ENCODE measurements around the gene LRRC4C. TPM values are rescaled to one million over a fixed set of nuclear protein-coding genes. Genes with fewer than 3 reads are reported as not detected.

The LRRC4C gene
- total RNA-seq, 1 experiment from 2014 or later: 0.72 TPM

DNA sequence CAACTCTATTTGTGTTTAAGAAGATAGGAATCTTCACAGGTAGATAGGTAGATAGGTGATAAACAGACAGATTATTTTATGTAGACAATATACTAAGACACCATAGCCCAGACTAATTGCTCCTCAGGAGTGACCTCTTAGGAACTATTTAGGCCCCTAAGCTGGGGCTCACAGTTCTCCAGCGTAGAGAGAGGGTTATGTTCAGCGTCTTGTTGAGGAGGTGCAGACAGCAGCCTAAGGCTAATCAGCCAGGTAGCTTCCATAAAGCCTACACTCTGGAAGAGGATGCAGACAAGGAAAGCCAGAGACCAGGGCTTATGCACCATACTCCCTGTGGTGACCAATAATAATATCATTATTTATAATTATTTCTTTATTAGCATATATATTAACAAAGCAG lies 705.2 kb downstream of the LRRC4C start:
- Mint-ChIP-seq H3K27ac (no peak overlapping the region), H3K36me3 (no peaks in the 10 kb centered on the region), H3K9me3 (peaks cover 20% of the 10 kb centered on the region), H3K4me3 (no peak overlapping the region), H3K27me3 (ENCODE audit: low read depth) (no peaks in the 10 kb centered on the region), H3K4me1 (no peaks in the 10 kb centered on the region)
- ChIA-PET CTCF (no interaction called here), POLR2A (interaction anchor here (0.9 kb wide), 1 partner anchor 11 kb away, joined by 3 read pairs; no protein-coding TSS in a partner anchor)
- no peak for TF ChIP-seq FOXJ3 (CRISPR knock-in tag; IDR thresholded peaks at IDR 0.05; ENCODE audit: borderline replicate concordance)
- TF ChIP-seq, protein P1, sequence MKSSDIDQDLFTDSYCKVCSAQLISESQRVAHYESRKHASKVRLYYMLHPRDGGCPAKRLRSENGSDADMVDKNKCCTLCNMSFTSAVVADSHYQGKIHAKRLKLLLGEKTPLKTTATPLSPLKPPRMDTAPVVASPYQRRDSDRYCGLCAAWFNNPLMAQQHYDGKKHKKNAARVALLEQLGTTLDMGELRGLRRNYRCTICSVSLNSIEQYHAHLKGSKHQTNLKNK (CRISPR knock-in tag; IDR thresholded peaks at IDR 0.05): no peak
- TF ChIP-seq, protein P2, sequence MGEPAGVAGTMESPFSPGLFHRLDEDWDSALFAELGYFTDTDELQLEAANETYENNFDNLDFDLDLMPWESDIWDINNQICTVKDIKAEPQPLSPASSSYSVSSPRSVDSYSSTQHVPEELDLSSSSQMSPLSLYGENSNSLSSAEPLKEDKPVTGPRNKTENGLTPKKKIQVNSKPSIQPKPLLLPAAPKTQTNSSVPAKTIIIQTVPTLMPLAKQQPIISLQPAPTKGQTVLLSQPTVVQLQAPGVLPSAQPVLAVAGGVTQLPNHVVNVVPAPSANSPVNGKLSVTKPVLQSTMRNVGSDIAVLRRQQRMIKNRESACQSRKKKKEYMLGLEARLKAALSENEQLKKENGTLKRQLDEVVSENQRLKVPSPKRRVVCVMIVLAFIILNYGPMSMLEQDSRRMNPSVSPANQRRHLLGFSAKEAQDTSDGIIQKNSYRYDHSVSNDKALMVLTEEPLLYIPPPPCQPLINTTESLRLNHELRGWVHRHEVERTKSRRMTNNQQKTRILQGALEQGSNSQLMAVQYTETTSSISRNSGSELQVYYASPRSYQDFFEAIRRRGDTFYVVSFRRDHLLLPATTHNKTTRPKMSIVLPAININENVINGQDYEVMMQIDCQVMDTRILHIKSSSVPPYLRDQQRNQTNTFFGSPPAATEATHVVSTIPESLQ (CRISPR knock-in tag; IDR thresholded peaks at IDR 0.05): no peak
- TF ChIP-seq, protein P3, sequence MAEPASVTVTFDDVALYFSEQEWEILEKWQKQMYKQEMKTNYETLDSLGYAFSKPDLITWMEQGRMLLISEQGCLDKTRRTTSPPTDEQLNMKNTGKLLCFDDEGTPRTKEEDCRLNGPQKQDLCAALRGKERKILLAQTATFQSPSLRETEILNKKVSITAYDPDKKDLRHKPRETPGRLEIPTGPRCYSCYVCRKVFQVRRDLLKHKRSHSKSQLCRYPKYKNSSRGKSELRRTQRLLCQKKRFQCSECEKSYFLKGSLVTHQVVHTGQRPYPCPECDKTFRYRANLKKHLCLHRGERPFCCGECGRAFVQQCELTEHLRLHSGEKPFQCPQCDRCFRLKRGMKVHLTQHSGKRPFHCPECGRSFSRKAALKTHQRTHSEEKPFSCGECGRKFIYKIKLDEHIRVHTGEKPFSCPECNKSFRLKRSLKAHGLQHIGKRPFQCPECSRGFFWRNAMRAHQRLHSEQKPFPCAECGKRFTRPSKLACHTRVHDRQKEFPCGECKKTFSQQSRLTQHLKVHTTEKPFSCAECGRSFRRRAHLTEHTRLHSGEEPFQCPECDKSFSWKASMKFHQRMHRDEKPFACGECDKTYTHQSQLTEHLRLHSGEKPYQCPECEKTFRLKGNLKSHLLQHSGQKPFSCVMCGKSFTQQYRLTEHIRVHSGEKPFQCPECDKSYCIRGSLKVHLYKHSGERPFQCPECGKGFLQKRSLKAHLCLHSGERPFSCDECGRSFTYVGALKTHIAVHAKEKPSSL (CRISPR knock-in tag; conservative IDR thresholded peaks at IDR 0.05): no peak
- TF ChIP-seq, protein P4, sequence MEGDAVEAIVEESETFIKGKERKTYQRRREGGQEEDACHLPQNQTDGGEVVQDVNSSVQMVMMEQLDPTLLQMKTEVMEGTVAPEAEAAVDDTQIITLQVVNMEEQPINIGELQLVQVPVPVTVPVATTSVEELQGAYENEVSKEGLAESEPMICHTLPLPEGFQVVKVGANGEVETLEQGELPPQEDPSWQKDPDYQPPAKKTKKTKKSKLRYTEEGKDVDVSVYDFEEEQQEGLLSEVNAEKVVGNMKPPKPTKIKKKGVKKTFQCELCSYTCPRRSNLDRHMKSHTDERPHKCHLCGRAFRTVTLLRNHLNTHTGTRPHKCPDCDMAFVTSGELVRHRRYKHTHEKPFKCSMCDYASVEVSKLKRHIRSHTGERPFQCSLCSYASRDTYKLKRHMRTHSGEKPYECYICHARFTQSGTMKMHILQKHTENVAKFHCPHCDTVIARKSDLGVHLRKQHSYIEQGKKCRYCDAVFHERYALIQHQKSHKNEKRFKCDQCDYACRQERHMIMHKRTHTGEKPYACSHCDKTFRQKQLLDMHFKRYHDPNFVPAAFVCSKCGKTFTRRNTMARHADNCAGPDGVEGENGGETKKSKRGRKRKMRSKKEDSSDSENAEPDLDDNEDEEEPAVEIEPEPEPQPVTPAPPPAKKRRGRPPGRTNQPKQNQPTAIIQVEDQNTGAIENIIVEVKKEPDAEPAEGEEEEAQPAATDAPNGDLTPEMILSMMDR (IDR thresholded peaks at IDR 0.05): no peak
- TF ChIP-seq, protein P5, sequence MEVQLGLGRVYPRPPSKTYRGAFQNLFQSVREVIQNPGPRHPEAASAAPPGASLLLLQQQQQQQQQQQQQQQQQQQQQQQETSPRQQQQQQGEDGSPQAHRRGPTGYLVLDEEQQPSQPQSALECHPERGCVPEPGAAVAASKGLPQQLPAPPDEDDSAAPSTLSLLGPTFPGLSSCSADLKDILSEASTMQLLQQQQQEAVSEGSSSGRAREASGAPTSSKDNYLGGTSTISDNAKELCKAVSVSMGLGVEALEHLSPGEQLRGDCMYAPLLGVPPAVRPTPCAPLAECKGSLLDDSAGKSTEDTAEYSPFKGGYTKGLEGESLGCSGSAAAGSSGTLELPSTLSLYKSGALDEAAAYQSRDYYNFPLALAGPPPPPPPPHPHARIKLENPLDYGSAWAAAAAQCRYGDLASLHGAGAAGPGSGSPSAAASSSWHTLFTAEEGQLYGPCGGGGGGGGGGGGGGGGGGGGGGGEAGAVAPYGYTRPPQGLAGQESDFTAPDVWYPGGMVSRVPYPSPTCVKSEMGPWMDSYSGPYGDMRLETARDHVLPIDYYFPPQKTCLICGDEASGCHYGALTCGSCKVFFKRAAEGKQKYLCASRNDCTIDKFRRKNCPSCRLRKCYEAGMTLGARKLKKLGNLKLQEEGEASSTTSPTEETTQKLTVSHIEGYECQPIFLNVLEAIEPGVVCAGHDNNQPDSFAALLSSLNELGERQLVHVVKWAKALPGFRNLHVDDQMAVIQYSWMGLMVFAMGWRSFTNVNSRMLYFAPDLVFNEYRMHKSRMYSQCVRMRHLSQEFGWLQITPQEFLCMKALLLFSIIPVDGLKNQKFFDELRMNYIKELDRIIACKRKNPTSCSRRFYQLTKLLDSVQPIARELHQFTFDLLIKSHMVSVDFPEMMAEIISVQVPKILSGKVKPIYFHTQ (CRISPR knock-in tag; IDR thresholded peaks at IDR 0.05): no peak
- TF ChIP-seq ZNF396 (CRISPR knock-in tag; IDR thresholded peaks at IDR 0.05; ENCODE audit: borderline replicate concordance): no peak
- no peak for DNase-seq (ENCODE audit: low spot score)
- no peak for ATAC-seq

DNA sequence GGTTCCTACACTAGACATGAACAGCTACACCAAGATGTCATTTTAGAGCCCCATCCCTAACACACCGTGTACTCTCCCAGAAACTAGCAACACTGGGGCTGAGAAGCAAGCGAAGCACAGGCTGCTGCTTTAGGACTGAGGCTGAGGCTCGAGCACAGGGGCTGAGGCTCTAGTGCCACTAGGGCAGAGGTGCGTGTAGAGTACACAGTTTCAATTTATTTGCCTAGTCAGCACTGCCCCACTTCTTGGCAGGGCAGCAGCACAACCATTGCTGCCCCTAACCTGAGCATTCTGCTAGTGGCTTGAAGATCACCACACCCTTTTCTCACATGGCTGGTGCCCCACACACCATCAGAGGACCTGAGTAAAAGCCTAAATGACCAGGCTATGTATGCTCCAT lies 713.2 kb downstream of the LRRC4C start:
- H3K27ac Mint-ChIP-seq: no peak overlapping the region
- H3K36me3 Mint-ChIP-seq: no peaks in the 10 kb centered on the region
- TF ChIP-seq ZBTB21 (CRISPR knock-in tag; IDR thresholded peaks at IDR 0.05; ENCODE audit: borderline replicate concordance) (no peak), HMGA2 (CRISPR knock-in tag; IDR thresholded peaks at IDR 0.05) (no peak), ZNF121 (CRISPR knock-in tag; IDR thresholded peaks at IDR 0.05) (no peak), RORB (CRISPR knock-in tag; IDR thresholded peaks at IDR 0.05) (no peak)
- DNase-seq (ENCODE audit: low spot score) (no peak), ATAC-seq (no peak)
- ChIA-PET POLR2A (no interaction called here), CTCF (no interaction called here)
- no peak overlapping the region for H3K4me3 Mint-ChIP-seq
- H3K9me3 Mint-ChIP-seq: peaks cover 14% of the 10 kb centered on the region
- H3K27me3 Mint-ChIP-seq (ENCODE audit: low read depth): no peaks in the 10 kb centered on the region
- no peaks in the 10 kb centered on the region for H3K4me1 Mint-ChIP-seq

DNA sequence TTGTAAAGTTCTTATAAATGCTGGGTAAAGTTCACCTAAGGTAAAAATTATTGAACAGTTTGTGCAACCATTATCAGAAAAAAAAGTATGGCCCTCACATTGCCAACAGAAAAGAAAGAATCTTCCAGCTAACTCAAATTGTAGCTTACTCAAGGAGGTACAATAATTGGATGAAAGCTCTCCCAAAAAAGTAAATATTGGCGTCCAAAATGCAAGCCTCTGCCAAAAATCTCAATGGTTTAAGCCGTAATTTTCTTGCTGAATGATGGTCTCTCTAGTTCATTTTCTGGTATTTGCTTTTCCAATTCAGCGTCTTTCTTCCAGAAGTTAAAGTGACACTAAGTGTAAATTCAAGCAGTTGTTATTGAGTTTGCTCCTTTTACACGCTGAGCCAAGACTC lies 727.3 kb downstream of the LRRC4C start:
- CTCF ChIA-PET: no interaction called here
- TF ChIP-seq, protein P6, sequence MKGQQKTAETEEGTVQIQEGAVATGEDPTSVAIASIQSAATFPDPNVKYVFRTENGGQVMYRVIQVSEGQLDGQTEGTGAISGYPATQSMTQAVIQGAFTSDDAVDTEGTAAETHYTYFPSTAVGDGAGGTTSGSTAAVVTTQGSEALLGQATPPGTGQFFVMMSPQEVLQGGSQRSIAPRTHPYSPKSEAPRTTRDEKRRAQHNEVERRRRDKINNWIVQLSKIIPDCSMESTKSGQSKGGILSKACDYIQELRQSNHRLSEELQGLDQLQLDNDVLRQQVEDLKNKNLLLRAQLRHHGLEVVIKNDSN (CRISPR knock-in tag; IDR thresholded peaks at IDR 0.05): no peak
- TF ChIP-seq, protein P7, sequence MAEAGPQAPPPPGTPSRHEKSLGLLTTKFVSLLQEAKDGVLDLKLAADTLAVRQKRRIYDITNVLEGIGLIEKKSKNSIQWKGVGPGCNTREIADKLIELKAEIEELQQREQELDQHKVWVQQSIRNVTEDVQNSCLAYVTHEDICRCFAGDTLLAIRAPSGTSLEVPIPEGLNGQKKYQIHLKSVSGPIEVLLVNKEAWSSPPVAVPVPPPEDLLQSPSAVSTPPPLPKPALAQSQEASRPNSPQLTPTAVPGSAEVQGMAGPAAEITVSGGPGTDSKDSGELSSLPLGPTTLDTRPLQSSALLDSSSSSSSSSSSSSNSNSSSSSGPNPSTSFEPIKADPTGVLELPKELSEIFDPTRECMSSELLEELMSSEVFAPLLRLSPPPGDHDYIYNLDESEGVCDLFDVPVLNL (CRISPR knock-in tag; IDR thresholded peaks at IDR 0.05; ENCODE audit: borderline replicate concordance, low read depth): no peak
- TF ChIP-seq FOXJ3 (CRISPR knock-in tag; IDR thresholded peaks at IDR 0.05; ENCODE audit: borderline replicate concordance): no peak
- no peak for TF ChIP-seq ZNF263 (CRISPR knock-in tag; IDR thresholded peaks at IDR 0.05; ENCODE audit: low read depth)
- no peak for TF ChIP-seq MXD4 (CRISPR knock-in tag; IDR thresholded peaks at IDR 0.05; ENCODE audit: borderline replicate concordance)
- TF ChIP-seq, protein P3 (CRISPR knock-in tag; conservative IDR thresholded peaks at IDR 0.05): no peak
- TF ChIP-seq GABPB1 (CRISPR knock-in tag; IDR thresholded peaks at IDR 0.05): no peak
- TF ChIP-seq NFATC4 (CRISPR knock-in tag; IDR thresholded peaks at IDR 0.05): no peak

More for the DNA sequence above, 727.3 kb downstream of the LRRC4C start:
- DNase-seq (ENCODE audit: low spot score) (no peak), ATAC-seq (no peak)
- POLR2A ChIA-PET: no interaction called here
- H3K4me3 Mint-ChIP-seq: no peak overlapping the region
- H3K27ac Mint-ChIP-seq: no peak overlapping the region
- H3K27me3 Mint-ChIP-seq (ENCODE audit: low read depth): no peaks in the 10 kb centered on the region
- peaks cover 15% of the 10 kb centered on the region for H3K9me3 Mint-ChIP-seq
- peaks cover 7% of the 10 kb centered on the region for H3K4me1 Mint-ChIP-seq
- H3K36me3 Mint-ChIP-seq: peaks cover 14% of the 10 kb centered on the region
